Activated naive CD8-positive, alpha-beta T cell treated with anti-CD3 and anti-CD28 coated beads for 36 hours (primary cell): ENCODE results near the gene TENT5A. TPM values are rescaled to one million over a fixed set of nuclear protein-coding genes. Genes with fewer than 3 reads are reported as not detected.

ENCODE experiments used
- DNase-seq: peaks from one replicate; pipeline ENCODE4 v3.0.0; 2021
- H3K27ac Mint-ChIP-seq: one replicate; pipeline ENCODE4 v1.8.0; 2022; ENCODE audit warnings: mild to moderate bottlenecking, moderate library complexity, mixed read lengths
- H3K27me3 Mint-ChIP-seq: one replicate; pipeline ENCODE4 v1.8.0; 2022; ENCODE audit warnings: mild to moderate bottlenecking, mixed read lengths
- H3K36me3 Mint-ChIP-seq: one replicate; pipeline ENCODE4 v1.8.0; 2021; ENCODE audit warnings: mild to moderate bottlenecking, mixed read lengths
- H3K4me1 Mint-ChIP-seq: one replicate; pipeline ENCODE4 v1.8.0; 2021; ENCODE audit warnings: mixed read lengths
- H3K4me3 Mint-ChIP-seq: one replicate; pipeline ENCODE4 v1.8.0; 2022; ENCODE audit warnings: mild to moderate bottlenecking, moderate library complexity, mixed read lengths
- H3K9me3 Mint-ChIP-seq: one replicate; pipeline ENCODE4 v1.8.0; 2022; ENCODE audit warnings: mixed read lengths
- total RNA-seq, 2 experiments: library from RNA; stranded (reverse); gene quantifications; one replicate each; pipeline ENCODE4 v1.2.3, GENCODE V29; 2021

Gene TENT5A
- total RNA-seq, 2 experiments from 2014 or later, result 0.76 to 0.94 TPM

DNA sequence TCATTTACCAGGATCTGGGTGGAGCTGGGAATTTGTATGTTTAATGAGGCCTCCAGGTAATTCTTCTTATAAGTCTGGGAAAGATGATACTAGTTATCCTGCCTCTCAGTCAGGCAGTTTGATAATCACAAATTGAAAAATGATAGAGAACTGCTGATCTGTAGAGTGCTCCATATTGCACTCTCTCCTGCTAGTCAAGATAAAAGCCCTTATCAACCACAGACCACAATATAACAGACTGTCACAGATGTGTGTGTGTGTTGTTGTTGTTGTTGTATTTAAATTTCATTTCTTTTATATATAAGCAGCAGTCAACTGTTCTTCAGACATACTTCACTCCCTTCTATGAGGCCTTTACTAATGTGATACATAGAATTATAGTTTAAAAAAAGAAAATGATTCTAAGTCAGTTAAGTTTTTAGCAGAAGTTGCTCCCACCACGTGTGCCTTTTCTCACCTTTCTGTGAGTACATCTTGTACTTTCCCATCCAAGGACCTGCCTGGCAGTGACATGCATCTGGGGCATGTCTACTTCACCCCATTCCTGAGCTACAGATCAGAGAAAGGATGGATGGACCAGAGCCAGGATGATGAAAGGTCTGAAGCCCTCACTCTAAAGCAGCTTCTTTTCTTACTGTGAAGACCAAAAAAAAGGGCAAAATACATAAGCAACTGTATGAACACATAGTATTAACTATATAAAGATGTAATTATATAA lies 29.8 kb downstream of the TENT5A start:
- no peak for DNase-seq
- no peaks in the 10 kb centered on the region for H3K9me3 Mint-ChIP-seq
- H3K27me3 Mint-ChIP-seq, result no peaks in the 10 kb centered on the region
- H3K4me1 Mint-ChIP-seq, result peaks cover 3% of the 10 kb centered on the region
- no peak overlapping the region for H3K27ac Mint-ChIP-seq
- H3K36me3 Mint-ChIP-seq, result no peaks in the 10 kb centered on the region
- no peak overlapping the region for H3K4me3 Mint-ChIP-seq

DNA sequence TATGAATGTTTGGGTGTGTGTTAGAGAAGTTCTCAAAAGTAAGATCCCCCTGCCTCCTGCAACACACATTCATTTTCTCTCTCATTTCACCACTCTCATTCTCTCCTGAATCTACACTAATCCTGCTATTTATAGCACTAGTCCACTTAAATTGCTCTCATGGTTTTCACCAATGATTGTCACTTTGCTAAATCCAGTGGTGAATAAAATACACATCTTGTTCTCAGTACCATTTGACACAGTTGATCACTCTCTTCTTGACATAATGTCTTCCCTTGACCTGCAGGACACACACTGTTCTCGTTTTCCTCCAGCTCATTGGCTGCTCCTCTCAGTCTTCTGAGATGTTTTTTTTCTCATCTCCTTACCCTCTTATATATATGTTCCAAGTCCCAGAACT lies 32.1 kb downstream of the TENT5A start:
- no peaks in the 10 kb centered on the region for H3K9me3 Mint-ChIP-seq
- H3K27ac Mint-ChIP-seq, result no peak overlapping the region
- no peaks in the 10 kb centered on the region for H3K27me3 Mint-ChIP-seq
- DNase-seq, result no peak
- no peak overlapping the region for H3K4me3 Mint-ChIP-seq
- peaks cover 2% of the 10 kb centered on the region for H3K4me1 Mint-ChIP-seq
- H3K36me3 Mint-ChIP-seq, result no peaks in the 10 kb centered on the region

DNA sequence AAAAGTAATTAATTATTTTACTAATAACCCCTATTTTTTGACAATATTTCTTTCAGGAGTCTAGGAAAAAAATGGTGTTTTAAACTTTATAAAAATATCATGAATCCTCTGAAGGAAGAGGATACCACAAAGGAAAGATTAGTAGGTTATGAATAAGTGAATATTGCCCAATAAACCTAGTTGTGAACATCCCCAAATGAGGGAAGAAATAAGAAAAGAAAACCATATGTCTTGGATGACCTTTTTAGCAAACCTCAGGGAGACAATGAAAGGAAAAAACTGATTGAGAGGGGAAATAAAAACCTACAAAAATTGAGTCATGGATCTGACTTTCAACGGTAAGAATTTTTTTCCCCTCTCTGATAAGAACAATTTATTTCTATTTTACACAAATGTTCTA lies 34.4 kb downstream of the TENT5A start:
- H3K4me1 Mint-ChIP-seq, result peaks cover 2% of the 10 kb centered on the region
- no peaks in the 10 kb centered on the region for H3K27me3 Mint-ChIP-seq
- no peak for DNase-seq
- no peak overlapping the region for H3K27ac Mint-ChIP-seq
- H3K9me3 Mint-ChIP-seq, result no peaks in the 10 kb centered on the region
- no peaks in the 10 kb centered on the region for H3K36me3 Mint-ChIP-seq
- no peak overlapping the region for H3K4me3 Mint-ChIP-seq

DNA sequence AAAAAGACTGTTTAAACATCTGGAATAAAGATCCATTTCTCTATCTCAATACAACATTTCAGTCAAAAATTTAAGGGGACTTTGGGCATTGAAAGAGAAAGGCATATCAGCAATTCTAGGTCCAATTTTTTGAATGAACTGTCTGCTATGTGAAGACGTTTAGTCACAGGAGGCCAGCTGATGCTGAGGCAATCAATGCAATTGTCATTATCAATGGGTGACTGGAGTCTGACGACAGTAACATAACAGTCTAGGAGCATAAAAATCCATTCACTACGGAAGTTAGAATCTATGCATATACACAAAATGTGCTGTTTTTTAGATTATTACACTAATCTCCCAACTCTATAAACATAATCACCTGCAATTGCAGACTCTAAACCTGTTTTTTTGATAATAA lies 37.8 kb downstream of the TENT5A start:
- no peak overlapping the region for H3K27ac Mint-ChIP-seq
- H3K4me1 Mint-ChIP-seq, result peaks cover 2% of the 10 kb centered on the region
- H3K9me3 Mint-ChIP-seq, result peaks cover 3% of the 10 kb centered on the region
- no peak overlapping the region for H3K4me3 Mint-ChIP-seq
- no peaks in the 10 kb centered on the region for H3K36me3 Mint-ChIP-seq
- no peaks in the 10 kb centered on the region for H3K27me3 Mint-ChIP-seq
- DNase-seq, result no peak

DNA sequence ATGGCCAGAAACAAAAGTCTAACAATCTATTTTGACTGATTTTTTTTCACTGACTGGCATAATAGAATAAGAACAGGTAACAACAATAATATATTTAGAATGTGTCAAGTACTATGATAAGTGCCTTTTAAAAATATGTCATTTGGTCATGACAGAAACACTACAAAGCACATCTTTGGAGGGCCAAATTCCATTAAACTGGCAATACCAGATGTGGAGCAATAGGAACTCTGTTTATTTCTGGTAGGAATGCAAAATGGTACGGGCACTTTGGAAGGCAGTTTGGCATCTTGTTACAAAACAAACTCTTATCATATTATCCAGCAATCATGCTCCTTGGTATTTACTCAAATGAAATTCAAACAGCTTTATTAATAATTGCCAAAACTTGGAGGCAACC lies 39.3 kb downstream of the TENT5A start:
- Mint-ChIP-seq H3K9me3 (peaks cover 3% of the 10 kb centered on the region), H3K4me3 (no peak overlapping the region), H3K27me3 (no peaks in the 10 kb centered on the region), H3K27ac (no peak overlapping the region), H3K36me3 (no peaks in the 10 kb centered on the region), H3K4me1 (no peaks in the 10 kb centered on the region)
- DNase-seq, result no peak

DNA sequence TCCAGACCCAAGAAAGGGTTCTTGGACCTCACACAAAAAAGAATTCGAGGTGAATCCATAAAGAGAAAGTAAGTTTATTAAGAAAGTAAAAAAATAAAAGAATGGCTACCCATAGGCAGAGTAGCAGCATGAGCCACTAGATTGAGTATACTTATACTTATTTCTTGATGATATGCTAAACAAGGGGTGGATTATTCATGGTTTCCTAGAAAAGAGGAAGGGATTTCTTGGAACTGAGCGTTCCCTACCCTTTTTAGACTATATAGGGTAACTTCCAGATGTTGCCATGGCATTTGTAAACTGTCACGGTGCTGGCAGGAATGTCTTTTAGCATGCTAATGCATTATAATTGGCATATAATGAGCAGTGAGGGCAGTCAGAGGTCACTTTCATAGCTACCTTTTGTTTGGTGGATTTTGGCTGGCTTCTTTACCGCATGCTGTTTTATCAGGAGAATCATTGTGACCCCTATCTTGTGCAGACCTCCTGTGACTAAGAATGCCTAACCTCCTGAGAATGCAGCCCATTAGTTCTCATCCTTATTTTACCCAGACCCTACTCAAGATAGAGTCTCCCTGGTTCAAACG lies 44.3 kb downstream of the TENT5A start:
- Mint-ChIP-seq H3K4me3 (no peak overlapping the region), H3K4me1 (no peaks in the 10 kb centered on the region), H3K27me3 (no peaks in the 10 kb centered on the region), H3K36me3 (no peaks in the 10 kb centered on the region), H3K27ac (no peak overlapping the region), H3K9me3 (peaks cover 3% of the 10 kb centered on the region)
- DNase-seq, result no peak

DNA sequence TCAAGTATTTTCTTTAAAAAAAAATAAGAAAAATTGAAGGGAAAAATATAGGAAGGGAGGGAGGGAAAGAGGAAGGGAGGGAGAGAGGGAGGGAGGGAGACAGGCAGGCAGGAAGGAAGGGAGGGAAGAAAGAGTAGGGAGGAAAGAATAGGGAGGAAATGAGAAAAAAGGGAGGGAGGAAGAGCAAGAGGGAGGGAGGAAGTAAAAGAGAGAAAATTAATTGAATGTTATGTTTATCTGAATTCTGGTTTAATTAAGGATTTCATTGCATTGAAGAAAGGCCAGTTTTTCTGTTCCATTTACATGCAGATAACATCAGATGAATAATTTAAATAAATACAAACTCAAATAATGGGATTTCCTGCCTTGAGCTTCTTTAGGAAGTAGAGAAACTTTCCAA lies 47.8 kb downstream of the TENT5A start:
- Mint-ChIP-seq H3K4me1 (no peaks in the 10 kb centered on the region), H3K4me3 (no peak overlapping the region), H3K27me3 (no peaks in the 10 kb centered on the region), H3K36me3 (no peaks in the 10 kb centered on the region), H3K27ac (no peak overlapping the region), H3K9me3 (no peaks in the 10 kb centered on the region)
- no peak for DNase-seq

DNA sequence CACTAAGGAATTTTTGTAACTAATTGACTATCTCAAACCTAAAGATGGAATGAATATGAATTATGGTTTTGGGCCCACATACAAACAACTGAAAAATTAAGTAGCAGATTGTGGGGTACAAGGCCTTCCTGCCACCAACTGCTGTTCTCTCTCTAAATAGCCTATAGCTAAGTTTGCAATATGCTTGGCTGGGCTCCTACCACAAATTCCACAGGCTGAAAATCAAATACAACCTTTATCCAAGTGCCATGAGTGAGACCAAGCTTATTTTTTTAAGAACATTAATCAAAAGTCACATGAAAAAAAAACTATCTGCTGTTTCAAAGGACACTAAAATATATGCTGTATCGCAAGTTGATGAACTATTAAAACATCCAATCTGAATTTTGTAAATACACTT lies 52.1 kb downstream of the TENT5A start:
- no peaks in the 10 kb centered on the region for H3K36me3 Mint-ChIP-seq
- H3K4me1 Mint-ChIP-seq, result peaks cover 4% of the 10 kb centered on the region
- H3K4me3 Mint-ChIP-seq, result no peak overlapping the region
- no peak for DNase-seq
- no peak overlapping the region for H3K27ac Mint-ChIP-seq
- no peaks in the 10 kb centered on the region for H3K9me3 Mint-ChIP-seq
- H3K27me3 Mint-ChIP-seq, result no peaks in the 10 kb centered on the region

DNA sequence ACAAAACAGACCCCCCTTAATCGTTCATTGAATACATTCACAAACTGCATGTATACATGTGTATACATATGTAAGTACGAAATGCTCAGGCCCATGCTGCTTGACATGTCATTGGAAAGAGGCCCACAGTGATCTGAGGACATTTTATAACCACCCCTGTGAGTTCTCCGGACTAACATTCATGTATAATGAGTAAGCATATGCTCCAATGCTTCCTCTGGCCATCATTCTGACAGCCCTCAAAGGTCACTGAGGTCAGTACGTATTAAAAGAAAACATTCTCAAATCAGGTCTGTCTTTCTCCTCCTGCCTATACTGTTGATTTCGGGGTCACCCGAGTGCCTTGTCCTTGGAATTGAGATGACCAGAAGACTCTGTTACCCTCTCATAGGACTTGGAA lies 54.9 kb downstream of the TENT5A start:
- Mint-ChIP-seq H3K9me3 (no peaks in the 10 kb centered on the region), H3K4me3 (no peak overlapping the region), H3K4me1 (peaks cover 4% of the 10 kb centered on the region), H3K27ac (no peak overlapping the region), H3K36me3 (no peaks in the 10 kb centered on the region), H3K27me3 (no peaks in the 10 kb centered on the region)
- DNase-seq, result no peak

DNA sequence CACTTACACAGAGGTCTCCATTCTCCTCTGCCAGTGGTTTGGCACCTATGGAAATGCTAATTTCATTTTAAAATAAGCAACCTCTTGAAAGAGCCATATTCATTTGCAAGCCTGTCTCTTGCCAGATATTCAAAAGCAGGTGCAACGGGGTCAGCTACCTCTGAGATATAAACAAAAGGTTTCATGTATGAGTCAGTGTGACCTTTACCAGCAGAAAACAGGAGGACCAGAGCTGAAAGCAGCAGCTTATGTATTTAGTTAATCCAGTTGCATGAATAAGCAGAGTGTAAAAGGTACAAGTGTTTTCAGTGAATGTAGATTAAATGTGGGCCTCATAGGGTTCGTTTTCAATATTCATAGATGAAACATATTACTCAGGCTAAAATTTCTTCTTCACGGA lies 56.0 kb downstream of the TENT5A start:
- no peak for DNase-seq
- no peak overlapping the region for H3K4me3 Mint-ChIP-seq
- H3K4me1 Mint-ChIP-seq, result peaks cover 4% of the 10 kb centered on the region
- H3K9me3 Mint-ChIP-seq, result no peaks in the 10 kb centered on the region
- H3K27ac Mint-ChIP-seq, result no peak overlapping the region
- H3K27me3 Mint-ChIP-seq, result no peaks in the 10 kb centered on the region
- no peaks in the 10 kb centered on the region for H3K36me3 Mint-ChIP-seq
